ENCODE results near the gene CACNA2D2. TPM values are rescaled to one million over a fixed set of nuclear protein-coding genes. Genes with fewer than 3 reads are reported as not detected.

Gene CACNA2D2
- total and polyA plus RNA-seq, 7 donors = 0.14 to 1.6 (median 0.83) TPM

GRCh38 chr3:50345586-50346234, 157.7 kb downstream of the CACNA2D2 start, which contains the start of gene ZMYND10:
TSS of gene ZMYND10 (minus strand) at chr3:50345732. CDS start at chr3:50345579, 153 bp downstream.
- no peaks in the 10 kb centered on the region for H3K9me3 ChIP-seq
- H3K4me1 ChIP-seq = peaks cover 21% of the 10 kb centered on the region
- H3K27me3 ChIP-seq (ENCODE audit: insufficient read depth in 3 of 3, low read length in 2 of 3) = no peaks in the 10 kb centered on the region
- peak; percentile 71 to 81 for DNase-seq
- no peak for TF ChIP-seq CTCF (IDR thresholded peaks at IDR 0.05)
- intact Hi-C loops (cut with DNase I) = loop anchor here in 1 of 2 donors (2.0 kb wide), 1 partner anchor 197 kb away; no protein-coding TSS in a partner anchor
- no peak for ATAC-seq
- peaks cover 0 to 19% of the 10 kb centered on the region in 2 donors for H3K36me3 ChIP-seq (ENCODE audit: insufficient read depth in 1 of 2, low read depth in 1 of 2)
- no peak within 1 kb of the TSS for H3K27ac ChIP-seq
- H3K4me3 ChIP-seq = peak within 1 kb of the TSS; percentile 44
- WGBS, 3 donors = 16 to 20% (median 17%) methylated on average over 45 of the region's 45 CpGs

GRCh38 chr3:50345008-50345407, 158.4 kb downstream of the CACNA2D2 start:
- no peaks in the 10 kb centered on the region for H3K27me3 ChIP-seq (ENCODE audit: insufficient read depth in 3 of 3, low read length in 2 of 3)
- TF ChIP-seq CTCF (IDR thresholded peaks at IDR 0.05) = no peak
- peak overlapping the region; percentile 44 for H3K4me3 ChIP-seq
- H3K4me1 ChIP-seq = peaks cover 25% of the 10 kb centered on the region
- no peak for DNase-seq
- ATAC-seq = no peak
- no peaks in the 10 kb centered on the region for H3K9me3 ChIP-seq
- peaks cover 0 to 19% of the 10 kb centered on the region in 2 donors for H3K36me3 ChIP-seq (ENCODE audit: insufficient read depth in 1 of 2, low read depth in 1 of 2)
- intact Hi-C loops (cut with DNase I) = no loop called here
- no peak overlapping the region for H3K27ac ChIP-seq
- 78 to 90% (median 80%) methylated on average over 8 of the region's 8 CpGs for WGBS, 3 donors

DNA sequence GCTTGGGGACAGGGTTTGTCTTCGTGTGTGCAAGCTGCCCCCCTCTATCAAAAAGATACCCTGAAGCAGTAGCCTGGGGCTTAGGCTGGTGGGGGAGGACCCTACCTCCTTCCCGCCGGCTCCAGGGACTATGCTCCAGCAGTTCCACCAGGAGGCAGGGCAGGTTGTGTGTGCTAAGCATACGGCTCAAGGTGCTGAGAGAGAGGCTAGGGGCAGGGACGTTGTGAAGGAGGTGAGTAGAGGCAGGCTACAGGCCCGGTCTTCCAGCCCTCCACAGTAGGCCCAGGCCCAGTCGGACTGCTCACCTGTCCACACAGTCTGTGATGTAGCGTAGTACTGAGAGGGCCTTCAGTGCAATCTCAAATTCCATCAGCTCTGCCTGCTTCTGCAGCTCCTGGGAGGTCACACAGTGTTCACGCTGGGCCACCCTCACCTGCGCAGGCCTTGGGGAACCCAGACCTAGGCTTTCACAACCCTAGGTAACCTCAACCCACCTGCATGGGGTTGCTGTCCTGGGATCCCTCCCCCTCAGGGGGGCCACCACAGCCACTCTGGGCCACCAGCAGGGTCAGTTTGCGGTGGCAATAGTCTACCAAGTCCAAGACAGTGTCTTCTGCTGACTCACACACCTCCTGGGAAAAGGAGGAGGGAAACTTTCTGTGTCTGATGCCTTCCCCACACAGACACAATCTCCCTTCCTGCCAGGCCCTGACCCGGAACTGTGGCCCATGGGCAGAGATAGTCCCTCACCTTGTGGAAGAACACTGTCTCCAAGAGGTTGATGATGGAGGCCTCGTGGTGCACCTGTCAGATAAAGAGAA, 160.4 kb downstream of the CACNA2D2 start:
- Histone ChIP-seq H3K27ac (no peak overlapping the region), H3K4me1 (peaks cover 26% of the 10 kb centered on the region), H3K4me3 (no peak overlapping the region), H3K27me3 (ENCODE audit: insufficient read depth in 3 of 3, low read length in 2 of 3) (no peaks in the 10 kb centered on the region), H3K9me3 (no peaks in the 10 kb centered on the region), H3K36me3 (ENCODE audit: insufficient read depth in 1 of 2, low read depth in 1 of 2) (peaks cover 0 to 8% of the 10 kb centered on the region in 2 donors)
- ATAC-seq (no peak), DNase-seq (no peak)
- no peak for TF ChIP-seq CTCF (IDR thresholded peaks at IDR 0.05)
- intact Hi-C loops (cut with DNase I) = no loop called here
- 84 to 89% (median 86%) methylated on average over 13 of the region's 13 CpGs for WGBS, 3 donors

DNA sequence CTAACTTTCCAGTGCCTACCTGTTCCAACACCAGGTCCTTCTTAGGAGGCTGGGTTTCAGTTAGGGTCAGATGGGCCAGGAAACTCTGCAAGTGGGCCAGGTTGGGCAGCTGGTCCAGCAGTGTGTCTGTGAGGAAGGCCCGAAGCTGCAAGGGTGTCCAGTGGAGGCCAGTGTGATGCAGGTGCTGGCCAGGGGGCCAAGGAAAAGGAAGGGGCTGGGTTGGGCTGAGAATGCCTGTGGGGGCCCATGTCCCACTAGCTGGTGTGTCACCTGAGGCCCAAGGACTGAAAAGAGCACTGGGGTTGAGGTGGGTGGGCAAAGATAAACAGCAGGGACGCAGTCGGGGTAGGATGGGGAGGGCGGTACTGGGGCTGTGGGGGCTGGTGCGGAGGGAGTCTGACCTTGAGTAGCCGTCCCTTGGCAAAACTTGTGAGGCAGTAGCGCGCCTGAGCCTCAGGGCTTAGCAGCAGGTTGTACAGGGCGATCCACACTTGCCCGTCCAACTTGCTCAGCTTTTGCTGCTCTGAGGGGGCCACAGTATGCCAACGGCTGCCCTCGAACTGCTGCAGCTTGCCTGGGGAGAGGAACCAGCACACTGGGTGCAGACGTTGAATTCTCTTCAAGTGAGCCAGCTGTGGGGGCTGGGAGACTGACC, 161.3 kb downstream of the CACNA2D2 start:
- WGBS, 3 donors = 88 to 93% (median 90%) methylated on average over 13 of the region's 13 CpGs
- ATAC-seq (no peak), DNase-seq (no peak)
- TF ChIP-seq CTCF (IDR thresholded peaks at IDR 0.05) = no peak
- intact Hi-C loops (cut with DNase I) = no loop called here
- Histone ChIP-seq H3K36me3 (ENCODE audit: insufficient read depth in 1 of 2, low read depth in 1 of 2) (no peaks in the 10 kb centered on the region), H3K4me3 (no peak overlapping the region), H3K27me3 (ENCODE audit: insufficient read depth in 3 of 3, low read length in 2 of 3) (no peaks in the 10 kb centered on the region), H3K4me1 (peaks cover 26% of the 10 kb centered on the region), H3K9me3 (no peaks in the 10 kb centered on the region), H3K27ac (no peak overlapping the region)

Measured in psoas muscle (tissue), 8 donors.